A549 treated with AZD2906 at 1 μM for 4 hours (cell line): ENCODE data around the gene HORMAD2. TPM values are rescaled to one million over a fixed set of nuclear protein-coding genes. Genes with fewer than 3 reads are reported as not detected.

Experiments
- total RNA-seq: library from RNA; stranded (reverse); fragments of 200-300 nt; extraction: Qiagen RNA extraction; gene quantifications from 5 replicates; pipeline ENCODE4 v1.2.3, GENCODE V29; 2022

HORMAD2 gene, protein sequence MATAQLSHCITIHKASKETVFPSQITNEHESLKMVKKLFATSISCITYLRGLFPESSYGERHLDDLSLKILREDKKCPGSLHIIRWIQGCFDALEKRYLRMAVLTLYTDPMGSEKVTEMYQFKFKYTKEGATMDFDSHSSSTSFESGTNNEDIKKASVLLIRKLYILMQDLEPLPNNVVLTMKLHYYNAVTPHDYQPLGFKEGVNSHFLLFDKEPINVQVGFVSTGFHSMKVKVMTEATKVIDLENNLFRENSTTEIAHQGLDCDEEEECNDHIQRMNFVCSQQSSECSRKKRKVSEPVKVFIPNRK
- total RNA-seq = not detected in 5 replicates

DNA sequence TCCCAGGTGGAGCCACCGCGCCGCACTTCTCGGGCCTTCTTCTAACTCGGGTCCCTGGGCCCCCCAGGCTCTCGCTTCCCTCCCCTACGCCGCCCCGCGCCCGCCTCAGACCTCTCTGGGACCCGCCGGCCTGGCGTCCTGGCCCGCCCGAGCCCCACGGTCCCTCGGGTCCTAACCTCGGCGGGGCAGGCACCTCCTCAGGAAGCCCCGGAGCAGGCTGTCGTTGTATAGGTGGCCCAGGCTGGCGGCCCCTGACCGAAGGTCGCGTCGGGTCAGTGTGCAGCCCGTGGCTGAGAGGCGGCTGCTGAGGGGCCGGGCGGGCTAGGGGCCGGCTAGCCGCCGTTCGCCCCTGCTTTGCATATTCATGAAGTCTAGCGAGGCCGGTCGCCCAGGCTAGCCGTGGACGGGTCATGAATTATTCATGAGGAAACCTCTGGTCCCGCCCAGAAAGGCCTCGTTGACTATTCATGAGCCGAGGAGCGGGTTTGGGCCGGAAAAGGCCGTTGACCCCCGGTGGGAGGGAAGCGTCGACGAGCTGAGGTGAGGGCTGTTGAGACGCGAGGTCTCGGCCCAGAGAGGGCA is at the start of gene HORMAD2:
TSS of gene HORMAD2 (plus strand) at position 513 of the 582 bp plus-strand sequence. CDS start 13,489 bp downstream, outside the sequence.

Other genes with a start within 250 kb of the HORMAD2 start
- gene ASCC2, start 242.2 kb upstream of the HORMAD2 start, total RNA-seq = 25.7 to 32.5 TPM (median 27.8 TPM) in 5 replicates
- gene MTMR3, start 197.3 kb upstream of the HORMAD2 start, total RNA-seq = 7.7 to 9.3 TPM (median 8.6 TPM) in 5 replicates
- 21.0 to 32.4 TPM (median 28.2 TPM) in 5 replicates for gene LIF, start 166.3 kb downstream of the HORMAD2 start, total RNA-seq
- not detected in 5 replicates for gene OSM, start 186.4 kb downstream of the HORMAD2 start, total RNA-seq
- 3.1 to 9.0 TPM (median 6.6 TPM) in 5 replicates for gene CASTOR1, start 209.0 kb downstream of the HORMAD2 start, total RNA-seq
- 8.7 to 10.6 TPM (median 9.7 TPM) in 5 replicates for gene TBC1D10A, start 246.5 kb downstream of the HORMAD2 start, total RNA-seq